Glomerular endothelial cell (primary cell): ENCODE data around the gene TANGO2. TPM values are rescaled to one million over a fixed set of nuclear protein-coding genes. Genes with fewer than 3 reads are reported as not detected.
"Not testable (repeated sequence)": the region's sequence is repeated elsewhere in the genome, so short reads cannot be mapped to it uniquely, and the experiment has no call there.

ENCODE experiments used
- DNase-seq: peaks from one replicate; pipeline ENCODE4 v3.0.0-alpha.2; 2011; ENCODE audit warnings: low read depth, low spot score; ENCODE audit errors: extremely low read depth
- total RNA-seq: library from RNA; depleted of rRNA; stranded (reverse); fragments of >200 nt; gene quantifications from 2 replicates; pipeline ENCODE4 v1.2.3, GENCODE V29; 2015

The TANGO2 gene
- total RNA-seq, 1 donor from 2014 or later, result 42.2 TPM

- DNase-seq, result no peak
Measured at GRCh38 chr22:20060700-20061480, 40.0 kb downstream of the TANGO2 start.

GRCh38 chr22:20061481-20061861 is 40.6 kb downstream of the TANGO2 start:
- DNase-seq, result no peak

GRCh38 chr22:20062043-20062765 is 41.3 kb downstream of the TANGO2 start:
- no peak for DNase-seq

GRCh38 chr22:20062766-20063083 is 41.8 kb downstream of the TANGO2 start:
- no peak for DNase-seq

GRCh38 chr22:20063271-20064139 is 42.6 kb downstream of the TANGO2 start:
- no peak for DNase-seq

GRCh38 chr22:20064140-20064480 is 43.2 kb downstream of the TANGO2 start:
- no peak for DNase-seq

GRCh38 chr22:20064545-20065262 is 43.8 kb downstream of the TANGO2 start:
- no peak for DNase-seq

- no peak for DNase-seq
Measured at GRCh38 chr22:20065896-20066616, 45.1 kb downstream of the TANGO2 start.

- DNase-seq, result no peak
Measured at GRCh38 chr22:20066617-20067383, 45.9 kb downstream of the TANGO2 start.

GRCh38 chr22:20067384-20067682 is 46.4 kb downstream of the TANGO2 start:
- not testable (repeated sequence) for DNase-seq

- no peak for DNase-seq
Measured at GRCh38 chr22:20068640-20069039, 47.7 kb downstream of the TANGO2 start.

GRCh38 chr22:20069331-20070042 is 48.6 kb downstream of the TANGO2 start:
- no peak for DNase-seq

GRCh38 chr22:20071524-20071972 is 50.6 kb downstream of the TANGO2 start:
- DNase-seq, result no peak

- no peak for DNase-seq
Measured at GRCh38 chr22:20076627-20077172, 55.8 kb downstream of the TANGO2 start.

- DNase-seq, result no peak
Measured at GRCh38 chr22:20079745-20080444, 59.0 kb downstream of the TANGO2 start, which contains the start of gene DGCR8. Gene DGCR8, plus strand, starts transcription at chr22:20080241. Its CDS starts 5,723 bp downstream, at chr22:20085964.

- no peak for DNase-seq
Measured at GRCh38 chr22:20080445-20080775, 59.5 kb downstream of the TANGO2 start.

GRCh38 chr22:20080776-20081654 is 60.1 kb downstream of the TANGO2 start:
- no peak for DNase-seq
